GM18861 (cell line): ENCODE results near the gene APOE.
A peak's percentile ranks its signal among the peaks of the same experiment; 100 is the strongest.

Source experiments
- ATAC-seq: cut with Tn5 transposase; IDR thresholded peaks from one replicate; pipeline ENCODE4 v1.9.1; 2021; ENCODE audit not compliant: unreplicated experiment

APOE gene

DNA sequence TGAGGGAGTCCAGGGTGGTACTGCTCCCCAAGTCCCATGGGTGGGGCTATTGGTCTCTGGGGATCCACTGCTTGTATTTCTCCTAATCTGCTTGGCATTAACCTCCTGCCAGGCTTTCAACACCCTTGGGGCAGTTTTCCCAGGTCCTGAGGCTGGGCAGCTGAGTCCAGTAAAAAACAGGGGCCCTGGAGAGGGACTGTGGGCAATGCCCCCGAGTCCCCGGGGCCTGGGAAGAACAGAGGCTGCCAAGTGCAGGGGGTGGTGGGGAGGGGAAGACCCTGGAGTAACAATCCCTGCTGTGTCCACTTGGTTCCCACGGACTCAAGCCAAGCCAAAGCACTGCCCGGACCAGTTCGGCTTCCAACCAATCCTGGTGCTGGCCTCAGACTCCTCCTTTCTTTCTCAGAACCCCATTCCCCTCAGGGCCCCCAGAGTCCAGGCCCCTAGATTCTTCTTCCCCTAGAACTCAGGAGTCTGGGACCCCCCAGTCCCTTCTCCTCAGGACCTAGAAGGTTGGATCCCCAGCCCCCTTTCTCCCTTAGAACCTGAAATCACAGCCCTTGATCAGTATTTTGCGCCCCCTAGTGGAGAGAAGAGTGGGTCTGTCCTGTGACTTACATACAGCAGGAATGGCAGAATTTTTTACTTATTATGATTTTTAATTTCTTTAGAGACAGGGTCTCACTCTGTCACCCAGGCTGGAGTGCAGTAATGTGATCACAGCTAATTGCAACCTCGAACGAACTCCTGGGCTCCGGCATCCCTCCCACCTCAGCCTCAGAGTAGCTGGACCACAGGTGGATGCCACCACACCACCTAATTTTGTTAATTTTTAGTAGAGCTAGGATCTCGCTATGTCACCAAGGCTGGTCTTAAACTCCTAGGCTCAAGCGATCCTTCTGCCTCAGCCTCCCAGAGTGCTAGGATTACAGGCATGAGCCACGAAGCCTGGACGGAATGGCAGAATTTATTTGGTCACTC is 45.9 kb downstream of the APOE start:
- ATAC-seq: no peak

DNA sequence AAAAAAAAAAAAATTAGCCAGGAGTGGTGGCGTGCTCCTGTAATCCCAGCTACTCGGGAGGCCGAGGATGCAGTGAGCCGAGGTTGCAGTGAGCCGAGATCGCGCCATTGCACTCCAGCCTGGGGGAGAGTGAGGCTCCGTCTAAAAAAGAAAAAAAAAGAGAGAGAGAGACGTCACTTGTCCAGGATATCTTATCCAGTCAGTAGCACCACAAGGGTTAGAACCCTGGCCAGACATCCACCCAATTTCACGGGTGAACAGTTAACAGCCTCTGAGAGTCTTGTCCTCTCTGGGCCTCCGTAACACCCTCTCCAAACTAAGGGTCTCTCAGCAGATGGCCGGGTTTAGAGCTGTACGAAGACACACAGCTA is 48.7 kb downstream of the APOE start:
- ATAC-seq: peak; percentile 6

DNA sequence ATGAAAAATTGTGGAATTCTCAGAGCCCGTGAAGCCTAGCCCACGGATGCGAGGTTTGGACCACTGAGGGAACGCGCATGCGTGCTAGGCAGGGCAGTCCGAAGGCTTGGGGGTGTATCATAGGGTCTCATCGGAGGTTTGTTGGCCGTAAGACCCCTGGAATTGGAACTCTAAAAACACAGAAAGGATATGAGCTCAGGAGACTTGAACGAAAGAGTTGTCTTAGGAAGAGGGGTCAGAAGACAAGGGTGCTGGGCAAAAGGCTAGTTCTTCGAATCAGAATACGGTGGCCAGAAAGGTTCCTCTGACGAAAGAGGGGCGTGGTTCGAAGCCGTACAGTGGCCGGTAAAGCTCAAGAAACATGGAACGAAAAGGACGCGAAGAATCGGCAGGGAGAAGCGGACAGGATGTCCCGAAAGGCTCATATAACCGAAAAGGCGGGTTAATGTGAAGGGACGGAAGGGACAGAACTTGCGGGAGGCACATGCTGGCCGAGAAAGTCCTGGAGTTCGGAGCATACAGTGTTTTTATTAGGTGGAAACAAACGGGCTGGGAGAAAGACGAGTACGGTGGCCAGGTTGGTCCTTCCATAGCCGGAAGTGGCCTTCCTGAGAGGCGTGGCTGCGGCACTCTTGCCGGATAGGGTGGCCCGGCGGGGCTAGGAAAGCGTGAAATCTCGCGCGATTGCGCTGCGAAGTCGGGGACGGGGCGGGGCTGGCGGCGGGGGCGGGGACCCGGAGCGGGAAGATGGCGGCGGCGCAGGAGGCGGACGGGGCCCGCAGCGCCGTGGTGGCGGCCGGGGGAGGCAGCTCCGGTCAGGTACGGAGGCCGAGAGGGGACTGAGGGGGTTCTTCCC is 49.3 kb downstream of the APOE start, which contains the start of gene CLPTM1:
Gene CLPTM1, plus strand, starts transcription at position 732 of the 856 bp plus-strand sequence. Its CDS starts 16 bp downstream, at position 748.
- peak; percentile 60 for ATAC-seq

DNA sequence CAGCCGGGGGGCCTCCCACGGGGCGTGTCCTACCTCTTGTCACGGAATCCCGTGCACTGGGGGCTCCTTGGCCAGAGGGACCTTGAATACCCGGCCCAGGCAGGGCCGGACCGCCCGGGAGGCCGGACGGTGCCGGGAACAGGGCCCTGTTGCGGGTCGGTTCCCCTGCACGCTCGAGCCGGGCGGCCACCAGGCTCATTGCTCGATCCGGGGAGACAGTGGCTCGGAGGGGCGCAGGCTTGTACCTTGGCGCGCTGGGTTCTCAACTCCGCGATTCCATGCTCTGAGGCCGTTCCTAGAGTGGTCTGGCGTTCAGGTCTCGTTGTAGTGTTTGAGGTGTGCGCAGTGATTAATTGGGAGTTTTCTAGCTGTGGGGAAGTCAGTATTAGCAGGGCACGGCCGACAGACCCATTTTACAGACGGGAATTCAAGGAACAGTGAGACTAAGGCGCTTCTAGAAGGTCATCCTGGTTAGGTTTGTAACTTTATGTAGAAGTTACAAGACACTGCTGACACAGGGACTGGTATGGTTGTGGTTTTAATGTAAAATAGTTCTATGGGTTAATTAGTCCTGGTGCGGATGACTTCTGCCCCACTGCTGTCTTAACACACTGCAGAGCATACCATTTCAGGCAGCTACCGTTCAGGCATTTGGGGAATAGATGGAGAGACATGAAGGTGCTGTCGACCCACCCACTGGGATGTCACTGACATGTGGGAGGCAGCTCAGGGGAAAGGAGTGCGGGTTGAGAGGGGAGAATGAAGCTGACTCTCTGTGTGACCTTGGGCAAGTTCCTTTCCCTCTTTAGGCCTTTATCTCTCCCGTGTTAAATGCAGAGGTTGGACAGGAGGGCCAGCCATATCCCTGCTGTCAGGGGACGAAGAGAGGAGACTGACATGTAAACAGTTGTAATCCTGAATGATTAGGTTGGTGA is 50.2 kb downstream of the APOE start:
- ATAC-seq: no peak

DNA sequence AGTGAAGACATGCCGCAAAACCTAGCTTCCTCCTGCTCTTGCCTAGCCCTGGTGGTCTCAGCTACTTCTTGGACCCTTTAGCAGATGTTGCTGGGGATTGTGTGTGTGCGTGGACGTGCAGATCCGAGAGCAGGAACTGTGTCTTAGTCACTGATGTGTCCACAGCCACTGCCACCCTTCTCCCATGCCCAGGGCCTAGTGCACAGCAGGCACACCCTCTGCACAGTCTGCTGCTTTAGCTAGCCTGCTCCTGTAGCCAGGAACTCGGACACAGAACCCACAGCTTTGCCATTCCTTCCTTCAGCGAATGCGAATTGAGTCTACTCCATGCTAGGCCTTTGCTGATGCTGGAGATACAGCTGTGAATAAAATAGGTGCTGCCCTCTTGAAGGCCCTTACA is 51.9 kb downstream of the APOE start:
- ATAC-seq: no peak

DNA sequence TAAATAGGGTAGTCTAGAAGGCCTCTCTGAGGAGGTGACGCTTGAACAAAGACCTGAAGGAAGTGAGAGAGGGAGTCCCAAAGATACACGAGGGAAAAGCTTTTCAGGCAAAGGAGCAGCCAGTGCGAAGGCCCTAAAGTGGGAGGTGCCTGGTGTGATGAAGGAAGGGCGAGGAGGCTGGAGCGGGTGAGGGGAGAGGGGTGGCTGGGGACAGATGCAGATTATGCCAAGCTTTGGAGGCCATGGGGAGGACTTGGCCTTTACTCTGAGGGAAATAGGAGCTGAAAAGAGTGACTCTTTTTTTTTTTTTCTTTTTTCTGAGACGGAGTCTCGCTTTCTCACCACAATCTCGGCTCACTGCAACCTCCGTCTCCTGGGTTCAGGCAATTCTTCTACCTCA is 52.5 kb downstream of the APOE start:
- no peak for ATAC-seq
